Fibroblast of the aortic adventitia (primary cell): ENCODE data around the gene KCNJ15. TPM values are rescaled to one million over a fixed set of nuclear protein-coding genes. Genes with fewer than 3 reads are reported as not detected.

Experiments used
- DNase-seq: peaks from one replicate; pipeline ENCODE4 v3.0.0-alpha.2; 2010; ENCODE audit warnings: low read depth
- H3K4me3 ChIP-seq: 2 replicates; pipeline ENCODE4 v1.5.1; 2011; ENCODE audit warnings: low read depth, mild to moderate bottlenecking, control low read depth, low read length, moderate library complexity
- total RNA-seq: library from RNA; depleted of rRNA; stranded (reverse); fragments of >200 nt; gene quantifications from 2 replicates; pipeline ENCODE4 v1.2.3, GENCODE V29; 2012; ENCODE audit warnings: low replicate concordance
- TF ChIP-seq, protein P1 (sequence below): IDR thresholded peaks from 2 replicates; pipeline ENCODE4 v1.5.1; 2011; ENCODE audit warnings: mild to moderate bottlenecking, low read length, control low read depth, inconsistent platforms; ENCODE audit not compliant: insufficient read depth

KCNJ15 gene
- total RNA-seq, 1 donor: 0.36 TPM

DNA sequence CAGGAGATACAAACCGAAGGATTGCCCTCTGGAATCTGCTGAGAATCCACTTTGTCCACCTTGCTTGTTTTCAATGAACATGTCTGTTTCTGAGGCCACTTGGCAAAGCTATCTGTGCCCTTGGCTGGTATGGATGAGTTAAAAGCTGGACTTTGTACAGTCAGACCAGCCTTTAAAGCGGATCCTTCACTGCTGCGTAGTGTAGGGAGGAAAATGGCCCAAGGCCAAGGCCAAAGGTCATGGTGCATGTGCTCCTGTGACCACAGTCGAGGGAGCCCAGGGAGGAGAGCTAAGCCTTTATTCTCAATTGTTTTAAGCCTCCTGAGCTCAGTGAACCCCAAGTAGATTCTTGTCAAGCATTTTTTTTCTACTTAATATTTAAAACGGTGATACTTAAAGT is 37.0 kb downstream of the KCNJ15 start:
- TF ChIP-seq, protein P1, sequence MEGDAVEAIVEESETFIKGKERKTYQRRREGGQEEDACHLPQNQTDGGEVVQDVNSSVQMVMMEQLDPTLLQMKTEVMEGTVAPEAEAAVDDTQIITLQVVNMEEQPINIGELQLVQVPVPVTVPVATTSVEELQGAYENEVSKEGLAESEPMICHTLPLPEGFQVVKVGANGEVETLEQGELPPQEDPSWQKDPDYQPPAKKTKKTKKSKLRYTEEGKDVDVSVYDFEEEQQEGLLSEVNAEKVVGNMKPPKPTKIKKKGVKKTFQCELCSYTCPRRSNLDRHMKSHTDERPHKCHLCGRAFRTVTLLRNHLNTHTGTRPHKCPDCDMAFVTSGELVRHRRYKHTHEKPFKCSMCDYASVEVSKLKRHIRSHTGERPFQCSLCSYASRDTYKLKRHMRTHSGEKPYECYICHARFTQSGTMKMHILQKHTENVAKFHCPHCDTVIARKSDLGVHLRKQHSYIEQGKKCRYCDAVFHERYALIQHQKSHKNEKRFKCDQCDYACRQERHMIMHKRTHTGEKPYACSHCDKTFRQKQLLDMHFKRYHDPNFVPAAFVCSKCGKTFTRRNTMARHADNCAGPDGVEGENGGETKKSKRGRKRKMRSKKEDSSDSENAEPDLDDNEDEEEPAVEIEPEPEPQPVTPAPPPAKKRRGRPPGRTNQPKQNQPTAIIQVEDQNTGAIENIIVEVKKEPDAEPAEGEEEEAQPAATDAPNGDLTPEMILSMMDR: no peak
- no peak for DNase-seq
- H3K4me3 ChIP-seq: no peak overlapping the region

DNA sequence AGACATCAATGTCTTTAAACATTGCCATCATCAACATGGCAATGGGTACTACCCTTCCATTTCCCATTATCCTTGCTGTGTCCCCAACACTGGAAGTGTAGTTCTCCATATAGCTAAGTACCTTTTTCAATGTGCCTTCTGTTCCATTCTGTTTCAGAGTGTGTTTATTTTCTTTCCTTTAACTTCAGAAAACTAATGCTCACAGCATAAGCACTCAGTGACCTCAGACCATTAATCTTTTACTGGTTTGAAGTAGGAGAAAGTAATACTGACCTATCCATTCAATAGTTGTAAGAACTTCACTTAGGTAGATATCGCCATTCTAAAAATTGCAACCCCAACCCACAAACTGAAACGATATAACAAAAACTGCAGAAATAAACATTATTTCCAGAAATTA is 37.8 kb downstream of the KCNJ15 start:
- DNase-seq: no peak
- no peak overlapping the region for H3K4me3 ChIP-seq
- TF ChIP-seq, protein P1: no peak

DNA sequence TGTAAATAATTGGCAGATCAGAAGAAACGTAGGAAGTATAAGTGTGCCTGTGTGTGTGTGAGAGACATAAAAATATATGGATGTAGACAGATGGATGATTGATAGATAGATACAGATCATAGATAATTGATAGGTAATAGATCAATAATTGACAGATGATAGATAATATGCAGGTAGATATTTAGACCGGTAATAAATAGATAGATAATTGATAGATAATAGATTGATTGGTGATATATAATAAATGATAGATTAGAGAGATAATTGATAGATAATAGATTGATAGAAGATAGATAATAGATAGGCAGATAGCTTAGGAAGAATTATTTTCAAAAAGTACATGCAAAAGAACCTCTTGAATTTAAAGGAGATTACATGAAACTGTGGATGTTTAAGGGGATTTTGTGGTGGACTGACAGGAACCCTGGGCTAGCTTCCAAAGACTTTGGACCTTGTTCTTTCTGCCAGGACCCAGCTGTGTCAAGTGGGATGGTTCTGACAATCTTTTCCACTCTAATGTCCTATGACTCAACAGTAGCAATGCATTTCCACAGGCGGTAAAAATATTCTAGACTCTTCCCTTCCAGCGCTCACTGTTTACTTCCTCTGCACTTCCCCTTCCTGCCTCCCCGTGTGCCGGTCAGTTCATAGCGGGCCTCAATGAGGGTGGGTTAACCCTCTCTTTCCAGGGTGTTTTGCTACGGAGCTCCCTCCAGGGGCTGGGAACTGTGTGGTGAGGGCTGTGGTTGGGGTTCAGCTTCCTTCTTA is 39.4 kb downstream of the KCNJ15 start:
- H3K4me3 ChIP-seq: no peak overlapping the region
- DNase-seq: no peak
- TF ChIP-seq, protein P1: no peak

DNA sequence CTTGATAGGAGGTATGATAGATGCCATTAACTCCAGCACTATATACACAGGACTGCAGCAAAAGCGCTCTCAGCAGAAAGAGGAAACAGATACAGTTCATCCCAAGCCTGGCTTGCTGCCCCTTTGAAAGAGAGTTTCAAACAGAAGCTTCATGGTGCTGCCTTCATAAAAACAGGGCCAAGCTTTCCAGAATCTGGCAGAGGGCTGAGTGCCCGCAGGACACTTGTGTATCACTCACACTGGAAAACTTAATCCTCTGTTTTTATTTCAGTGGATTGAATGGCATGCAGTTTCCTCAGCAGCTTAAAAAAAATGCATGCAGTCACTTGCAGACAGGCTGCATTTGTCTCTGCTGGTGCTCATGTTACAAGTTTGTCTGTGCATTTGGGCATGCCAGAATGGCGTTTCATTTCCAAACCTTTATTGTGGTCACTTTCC is 40.4 kb downstream of the KCNJ15 start:
- no peak for DNase-seq
- H3K4me3 ChIP-seq: no peak overlapping the region
- TF ChIP-seq, protein P1: no peak

DNA sequence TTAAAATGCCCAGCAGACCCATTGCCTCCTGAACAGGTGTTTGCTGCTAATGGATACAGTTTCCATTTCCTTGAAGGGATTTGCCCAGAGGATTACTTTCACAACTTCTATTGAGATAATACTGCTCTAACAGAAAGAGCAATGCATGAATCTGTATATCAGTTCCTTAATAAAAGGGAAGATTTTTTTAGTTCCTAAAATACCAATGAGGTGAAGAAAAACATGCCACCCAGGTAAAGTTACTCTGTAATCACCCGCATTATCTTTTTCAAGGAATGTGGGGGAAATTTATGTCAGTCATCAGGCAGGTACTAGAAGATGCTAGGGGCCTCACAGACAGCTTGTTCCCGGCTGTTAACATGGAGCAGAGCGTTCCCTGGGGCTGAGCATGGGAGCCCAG is 41.1 kb downstream of the KCNJ15 start:
- TF ChIP-seq, protein P1: no peak
- no peak overlapping the region for H3K4me3 ChIP-seq
- no peak for DNase-seq

DNA sequence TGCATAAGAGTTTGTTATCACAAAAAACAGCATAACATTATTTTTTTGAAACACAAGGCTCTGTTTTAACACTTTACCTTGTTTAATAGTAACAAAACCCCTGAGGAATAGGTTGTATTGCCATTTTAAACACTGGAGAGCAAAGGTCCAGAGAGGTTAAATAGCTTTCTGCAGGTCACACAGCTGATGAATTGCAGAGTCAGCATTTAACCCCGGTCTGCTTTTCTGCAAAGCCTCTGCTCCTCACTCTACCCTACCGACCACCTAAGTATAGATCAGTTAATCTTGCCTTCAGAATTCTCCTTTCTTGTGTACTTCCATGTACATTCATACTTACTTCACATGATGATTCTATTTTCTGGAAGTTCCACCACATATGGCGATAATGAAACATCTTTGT is 42.0 kb downstream of the KCNJ15 start:
- H3K4me3 ChIP-seq: no peak overlapping the region
- TF ChIP-seq, protein P1: no peak
- DNase-seq: no peak

DNA sequence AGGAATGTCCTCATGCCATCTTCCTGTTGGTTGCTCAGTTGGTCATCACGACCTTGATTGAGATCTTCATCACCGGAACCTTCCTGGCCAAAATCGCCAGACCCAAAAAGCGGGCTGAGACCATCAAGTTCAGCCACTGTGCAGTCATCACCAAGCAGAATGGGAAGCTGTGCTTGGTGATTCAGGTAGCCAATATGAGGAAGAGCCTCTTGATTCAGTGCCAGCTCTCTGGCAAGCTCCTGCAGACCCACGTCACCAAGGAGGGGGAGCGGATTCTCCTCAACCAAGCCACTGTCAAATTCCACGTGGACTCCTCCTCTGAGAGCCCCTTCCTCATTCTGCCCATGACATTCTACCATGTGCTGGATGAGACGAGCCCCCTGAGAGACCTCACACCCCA is 42.9 kb downstream of the KCNJ15 start:
- no peak overlapping the region for H3K4me3 ChIP-seq
- DNase-seq: no peak
- TF ChIP-seq, protein P1: no peak
